Neural cell (in vitro differentiated cells): ENCODE measurements around the gene ROCK2. TPM values are rescaled to one million over a fixed set of nuclear protein-coding genes. Genes with fewer than 3 reads are reported as not detected.

Experiments used
- H2AFZ ChIP-seq: fragments of 200-600, 300-800 bp; sonication (generic), shearing (Covaris generic); 2 replicates; pipeline ENCODE4 v1.6.0; 2014; ENCODE audit warnings: low read depth, mild to moderate bottlenecking, antibody characterized with exemption, low read length, moderate library complexity
- H3F3A ChIP-seq: fragments of 200-600 bp; shearing (Covaris generic); 2 replicates; pipeline ENCODE4 v1.6.1; 2016; ENCODE audit warnings: mild to moderate bottlenecking, moderate library complexity, mixed read lengths, antibody characterized with exemption, low read length; ENCODE audit not compliant: insufficient read depth, poor library complexity, severe bottlenecking
- H3K27ac ChIP-seq: fragments of 200-600, 300-800 bp; sonication (generic), shearing (Covaris generic); 2 replicates; pipeline ENCODE4 v1.5.1; 2014; ENCODE audit warnings: mild to moderate bottlenecking, low read length, moderate library complexity
- H3K27me3 ChIP-seq: fragments of 300-800, 200-600 bp; sonication (generic), shearing (Covaris generic); 2 replicates; pipeline ENCODE4 v1.6.0; 2014; ENCODE audit warnings: mild to moderate bottlenecking, low read depth, low read length, moderate library complexity; ENCODE audit not compliant: insufficient read depth
- H3K36me3 ChIP-seq: fragments of 300-800, 200-600 bp; sonication (generic), shearing (Covaris generic); 2 replicates; pipeline ENCODE4 v1.5.1; 2014; ENCODE audit warnings: mild to moderate bottlenecking, antibody characterized with exemption, low read length, moderate library complexity; ENCODE audit not compliant: insufficient read depth
- H3K4me2 ChIP-seq: fragments of 300-800, 200-600 bp; sonication (generic), shearing (Covaris generic); 2 replicates; pipeline ENCODE4 v1.6.0; 2014; ENCODE audit warnings: mild to moderate bottlenecking, low read length
- H3K4me3 ChIP-seq: fragments of 300-800, 200-600 bp; sonication (generic), shearing (Covaris generic); 2 replicates; pipeline ENCODE4 v1.5.1; 2014; ENCODE audit warnings: mild to moderate bottlenecking, low read length, moderate library complexity
- H3K79me2 ChIP-seq: fragments of 200-600 bp; shearing (Covaris generic); replicated peaks from 2 replicates; pipeline ENCODE4 v1.6.0; 2014; ENCODE audit warnings: mild to moderate bottlenecking, low read length, moderate library complexity; ENCODE audit not compliant: insufficient read depth
- H3K9ac ChIP-seq: fragments of 300-800, 200-600 bp; sonication (generic), shearing (Covaris generic); 2 replicates; pipeline ENCODE4 v1.6.1; 2016; ENCODE audit warnings: mild to moderate bottlenecking, low read length, mixed read lengths
- H3K9me2 ChIP-seq: fragments of 200-600 bp; shearing (Covaris generic); 2 replicates; pipeline ENCODE4 v1.6.1; 2016; ENCODE audit warnings: mild to moderate bottlenecking, low read length, mixed read lengths; ENCODE audit not compliant: insufficient read depth
- H3K9me3 ChIP-seq: fragments of 200-600, 300-800 bp; sonication (generic), shearing (Covaris generic); 2 replicates; pipeline ENCODE4 v1.6.1; 2016; ENCODE audit warnings: mild to moderate bottlenecking, mixed run types, low read length, moderate library complexity, mixed read lengths
- H4K20me1 ChIP-seq: fragments of 200-600 bp; shearing (Covaris generic); 2 replicates; pipeline ENCODE4 v1.6.1; 2016; ENCODE audit warnings: mild to moderate bottlenecking, mixed run types; ENCODE audit not compliant: insufficient read depth
- CTCF ChIP-seq: fragments of 450-650 bp; IDR thresholded peaks from 2 replicates; pipeline ENCODE4 v1.5.1; 2014; ENCODE audit warnings: antibody characterized with exemption, mild to moderate bottlenecking, moderate library complexity; ENCODE audit not compliant: poor library complexity, severe bottlenecking
- EP300 ChIP-seq: fragments of 450-650 bp; conservative IDR thresholded peaks from 2 replicates; pipeline ENCODE4 v1.6.1; 2014; ENCODE audit warnings: antibody characterized with exemption, mild to moderate bottlenecking, moderate library complexity; ENCODE audit not compliant: poor library complexity, severe bottlenecking
- EZH2 ChIP-seq: fragments of 200-600, 300-800 bp; shearing (Covaris generic), sonication (generic); IDR thresholded peaks from 2 replicates; pipeline ENCODE4 v1.6.1; 2014; ENCODE audit warnings: antibody characterized with exemption, low read length, borderline replicate concordance, mild to moderate bottlenecking; ENCODE audit not compliant: insufficient read depth, poor library complexity, severe bottlenecking
- MXI1 ChIP-seq: fragments of 450-650 bp; conservative IDR thresholded peaks from 2 replicates; pipeline ENCODE4 v1.6.1; 2014; ENCODE audit warnings: antibody characterized with exemption, mild to moderate bottlenecking; ENCODE audit not compliant: poor library complexity, severe bottlenecking
- POLR2AphosphoS5 ChIP-seq: IDR thresholded peaks from 2 replicates; pipeline ENCODE4 v1.6.1; 2012
- RAD21 ChIP-seq: fragments of 450-650 bp; conservative IDR thresholded peaks from 2 replicates; pipeline ENCODE4 v1.6.1; 2014; ENCODE audit warnings: antibody characterized with exemption, mild to moderate bottlenecking, moderate library complexity
- REST ChIP-seq: IDR thresholded peaks from 2 replicates; pipeline ENCODE4 v1.6.1; 2012; ENCODE audit warnings: borderline replicate concordance
- SMC3 ChIP-seq: fragments of 450-650 bp; conservative IDR thresholded peaks from 2 replicates; pipeline ENCODE4 v1.6.1; 2014; ENCODE audit warnings: antibody characterized with exemption, mild to moderate bottlenecking, moderate library complexity; ENCODE audit not compliant: poor library complexity
- TAF1 ChIP-seq: IDR thresholded peaks from 2 replicates; pipeline ENCODE4 v1.6.1; 2012; ENCODE audit warnings: low read depth
- polyA plus RNA-seq: library from polyadenylated mRNA; depleted of rRNA; stranded (reverse); fragments of >200 nt; gene quantifications from 2 replicates; pipeline ENCODE4 v1.2.3, GENCODE V29; 2014

The ROCK2 gene
- polyA plus RNA-seq, 1 donor from 2014 or later, result 25.7 TPM

DNA sequence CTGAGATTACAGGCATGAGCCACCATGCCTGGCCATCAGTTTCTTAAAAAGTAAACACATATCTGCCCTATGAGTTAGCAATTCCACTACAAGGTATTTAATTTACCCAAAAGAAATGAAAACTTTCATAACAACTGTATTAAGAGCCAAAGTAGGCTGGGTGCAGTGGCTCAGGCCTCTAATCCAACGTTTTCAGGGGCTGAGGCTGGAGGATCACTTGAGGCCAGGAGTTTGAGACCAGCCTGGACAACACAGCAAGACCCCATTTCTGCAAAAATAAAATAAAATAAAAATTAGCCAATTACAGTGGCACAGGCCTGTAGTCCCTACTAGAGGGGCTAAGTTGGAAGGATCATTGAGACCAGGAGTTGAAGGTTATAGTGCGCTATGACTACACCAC is 6.5 kb downstream of the ROCK2 start:
- Histone ChIP-seq H3F3A (no peaks in the 10 kb centered on the region), H3K9me3 (no peaks in the 10 kb centered on the region), H3K9ac (no peak overlapping the region), H3K27ac (no peak overlapping the region), H3K4me2 (no peak overlapping the region), H3K9me2 (no peaks in the 10 kb centered on the region), H3K79me2 (peaks cover 98% of the 10 kb centered on the region), H3K36me3 (no peaks in the 10 kb centered on the region), H4K20me1 (peaks cover 7% of the 10 kb centered on the region), H3K27me3 (no peaks in the 10 kb centered on the region), H3K4me3 (no peak overlapping the region), H2AFZ (no peak overlapping the region)
- TF ChIP-seq MXI1 (no peak), REST (no peak), CTCF (no peak), EP300 (no peak), RAD21 (no peak), EZH2 (no peak), SMC3 (no peak), TAF1 (no peak), POLR2AphosphoS5 (no peak)

GRCh38 chr2:11336189-11336588 is 8.2 kb downstream of the ROCK2 start:
- Histone ChIP-seq H3K4me2 (no peak overlapping the region), H3K9me3 (peaks cover 4% of the 10 kb centered on the region), H3K36me3 (no peaks in the 10 kb centered on the region), H3K9me2 (no peaks in the 10 kb centered on the region), H3K9ac (no peak overlapping the region), H3F3A (no peaks in the 10 kb centered on the region), H2AFZ (no peak overlapping the region), H3K79me2 (peaks cover 93% of the 10 kb centered on the region), H3K27ac (no peak overlapping the region), H3K4me3 (no peak overlapping the region), H3K27me3 (no peaks in the 10 kb centered on the region), H4K20me1 (no peaks in the 10 kb centered on the region)
- no peak for TF ChIP-seq EZH2
- TF ChIP-seq REST, result no peak
- TF ChIP-seq CTCF, result no peak
- TF ChIP-seq SMC3, result no peak
- TF ChIP-seq TAF1, result no peak
- TF ChIP-seq MXI1, result no peak
